Activated CD4-positive, alpha-beta T cell treated with anti-CD3 and anti-CD28 coated beads for 36 hours (primary cell): ENCODE data around the gene SPATA21. TPM values are rescaled to one million over a fixed set of nuclear protein-coding genes. Genes with fewer than 3 reads are reported as not detected.
"Not testable (repeated sequence)": the region's sequence is repeated elsewhere in the genome, so short reads cannot be mapped to it uniquely, and the experiment has no call there.

Source experiments
- ATAC-seq: fragments of 200-7000 bp; cut with Tn5 transposase; one replicate; pipeline ENCODE4 v1.10.0; 2021; ENCODE audit warnings: mild to moderate bottlenecking, moderate library complexity
- CTCF ChIA-PET: fragments of 350-600 bp; sonication (Branson Sonifier 250); formaldehyde crosslinking; loops from one replicate; lab custom pipeline; 2021; ENCODE audit warnings: antibody characterized with exemption; lab: Charles Lee
- POLR2A ChIA-PET: fragments of 350-600 bp; sonication (Branson Sonifier 250); formaldehyde crosslinking; loops from one replicate; lab custom pipeline; 2021; ENCODE audit warnings: antibody characterized with exemption, inconsistent platforms; lab: Charles Lee
- DNase-seq: peaks from one replicate; pipeline ENCODE4 v3.0.0-alpha.2; 2020
- H3K27ac Mint-ChIP-seq: one replicate; pipeline ENCODE4 v1.8.0; 2021; ENCODE audit warnings: mixed read lengths
- H3K27me3 Mint-ChIP-seq: one replicate; pipeline ENCODE4 v1.8.0; 2021; ENCODE audit warnings: mixed read lengths
- H3K36me3 Mint-ChIP-seq: one replicate; pipeline ENCODE4 v1.8.0; 2021; ENCODE audit warnings: low read depth, mixed read lengths
- H3K4me1 Mint-ChIP-seq: one replicate; pipeline ENCODE4 v1.8.0; 2021; ENCODE audit warnings: mixed read lengths
- H3K4me3 Mint-ChIP-seq: one replicate; pipeline ENCODE4 v1.8.0; 2021; ENCODE audit warnings: mild to moderate bottlenecking, moderate library complexity, mixed read lengths
- H3K9me3 Mint-ChIP-seq: one replicate; pipeline ENCODE4 v1.8.0; 2021; ENCODE audit warnings: low read depth, mixed read lengths
- intact Hi-C, 2 experiments: fragments of 100-400 bp; cut with DNase I in 1 of 2; cut with micrococcal nuclease in 1 of 2; formaldehyde crosslinking; loops; one replicate each; pipeline versions ENCODE4 v1.14.2 to v1.15.1; 2022 to 2024; cut with DNase I, micrococcal nuclease
- total RNA-seq, 2 experiments: library from RNA; stranded (reverse); gene quantifications; one replicate each; pipeline ENCODE4 v1.2.3, GENCODE V29; 2021

Gene SPATA21
- total RNA-seq, 2 experiments from 2014 or later: not detected

- ATAC-seq: peak; percentile 63
- Mint-ChIP-seq H3K9me3 (no peaks in the 10 kb centered on the region), H3K27ac (peak overlapping the region; percentile 99), H3K4me1 (peaks cover 39% of the 10 kb centered on the region), H3K27me3 (no peaks in the 10 kb centered on the region), H3K4me3 (peak overlapping the region; percentile 95), H3K36me3 (peaks cover 18% of the 10 kb centered on the region)
- peak; percentile 92 for DNase-seq
- intact Hi-C loops: loop anchor here (1.0 to 10.0 kb wide), 17 partner anchors 15 to 751 kb away; partner anchors contain the start of genes CPLANE2 (in 2 of the 2), FBXO42 (in 2 of the 2), NBPF1 (in 2 of the 2) and NECAP2 (in 2 of the 2)
- ChIA-PET CTCF (interaction anchor here (0.7 to 8.5 kb wide), 3 partner anchors 14 to 254 kb away, joined by 3 to 76 read pairs (median 5); partner anchors contain the start of genes FBXO42 and NECAP2), POLR2A (interaction anchor here (0.5 to 1.8 kb wide), 13 partner anchors 14 to 580 kb away, joined by 3 to 6 read pairs (median 4); partner anchors contain the start of genes FBXO42 and NECAP2)
These were observed 69.8 kb downstream of the SPATA21 start for GRCh38 chr1:16367258-16367967.

GRCh38 chr1:16366722-16367257 lies 70.4 kb downstream of the SPATA21 start, which contains the start of gene SZRD1:
TSS of gene SZRD1 (plus strand) at chr1:16367242. CDS start at chr1:16367258, 16 bp downstream.
- Mint-ChIP-seq H3K9me3 (no peaks in the 10 kb centered on the region), H3K27me3 (no peaks in the 10 kb centered on the region), H3K4me1 (peaks cover 32% of the 10 kb centered on the region), H3K4me3 (peak within 1 kb of the TSS; percentile 95), H3K36me3 (peaks cover 13% of the 10 kb centered on the region), H3K27ac (peak within 1 kb of the TSS; percentile 99)
- ATAC-seq (peak; percentile 91), DNase-seq (peak; percentile 98)
- intact Hi-C loops: loop anchor here (1.0 to 10.0 kb wide), 17 partner anchors 14 to 750 kb away; partner anchors contain the start of genes CPLANE2 (in 2 of the 2), FBXO42 (in 2 of the 2), NBPF1 (in 2 of the 2) and NECAP2 (in 2 of the 2)
- POLR2A ChIA-PET: interaction anchor here (1.2 kb wide), 2 partner anchors 14 to 538 kb away, joined by 4 to 6 read pairs; partner anchors contain the start of gene FBXO42
- CTCF ChIA-PET: interaction anchor here (8.5 kb wide), 1 partner anchor 14 kb away, joined by 76 read pairs; the partner anchor contains the start of gene FBXO42

GRCh38 chr1:16365146-16365498 lies 72.1 kb downstream of the SPATA21 start:
- intact Hi-C loops: loop anchor here (5.0 to 10.0 kb wide), 3 partner anchors 130 to 690 kb away; partner anchors contain the start of genes CPLANE2 (in 1 of the 2), NBPF1 (in 1 of the 2) and SDHB (in 1 of the 2)
- H3K9me3 Mint-ChIP-seq, H3K27me3 Mint-ChIP-seq, H3K4me3 Mint-ChIP-seq, ATAC-seq, DNase-seq: not testable (repeated sequence)
- ChIA-PET CTCF (interaction anchor here (0.9 to 8.5 kb wide), 5 partner anchors 10 to 359 kb away, joined by 3 to 76 read pairs (median 3); partner anchors contain the start of gene FBXO42), POLR2A (interaction anchor here (0.6 to 1.0 kb wide), 3 partner anchors 51 to 156 kb away, joined by 3 to 9 read pairs (median 4); no protein-coding TSS in a partner anchor)
- Mint-ChIP-seq H3K4me1 (peaks cover 23% of the 10 kb centered on the region), H3K27ac (peak overlapping the region; percentile 51), H3K36me3 (peaks cover 13% of the 10 kb centered on the region)

GRCh38 chr1:16356867-16357266 lies 80.4 kb downstream of the SPATA21 start:
- ChIA-PET POLR2A (no interaction called here), CTCF (interaction anchor here (1.0 kb wide), 1 partner anchor 268 kb away, joined by 3 read pairs; no protein-coding TSS in a partner anchor)
- H3K27me3 Mint-ChIP-seq: no peaks in the 10 kb centered on the region
- H3K27ac Mint-ChIP-seq: no peak overlapping the region
- peaks cover 8% of the 10 kb centered on the region for H3K4me1 Mint-ChIP-seq
- no peaks in the 10 kb centered on the region for H3K9me3 Mint-ChIP-seq
- DNase-seq (no peak), ATAC-seq (no peak)
- peaks cover 2% of the 10 kb centered on the region for H3K36me3 Mint-ChIP-seq
- intact Hi-C loops: no loop called here
- H3K4me3 Mint-ChIP-seq: no peak overlapping the region

- CTCF ChIA-PET: interaction anchor here (0.6 to 4.4 kb wide), 2 partner anchors 11 to 79 kb away, joined by 3 to 76 read pairs; partner anchors contain the start of gene SZRD1
These were observed 82.6 kb downstream of the SPATA21 start for GRCh38 chr1:16354619-16355018.

GRCh38 chr1:16352842-16353535 lies 84.2 kb downstream of the SPATA21 start:
- ChIA-PET POLR2A (interaction anchor here (0.6 to 1.2 kb wide), 6 partner anchors 10 to 290 kb away, joined by 3 to 7 read pairs (median 4); partner anchors contain the start of gene SZRD1), CTCF (interaction anchor here (0.7 to 4.4 kb wide), 4 partner anchors 12 to 378 kb away, joined by 4 to 76 read pairs (median 6); partner anchors contain the start of gene SZRD1)
- peaks cover 30% of the 10 kb centered on the region for H3K4me1 Mint-ChIP-seq
- no peak for ATAC-seq
- H3K9me3 Mint-ChIP-seq: no peaks in the 10 kb centered on the region
- intact Hi-C loops: loop anchor here (1.0 to 2.0 kb wide), 9 partner anchors 14 to 829 kb away; partner anchors contain the start of genes SZRD1 (in 2 of the 2), CASP9 (in 1 of the 2), CPLANE2 (in 1 of the 2) and NBPF1 (in 1 of the 2)
- peak overlapping the region; percentile 96 for H3K27ac Mint-ChIP-seq
- peak overlapping the region; percentile 96 for H3K4me3 Mint-ChIP-seq
- DNase-seq: no peak
- H3K27me3 Mint-ChIP-seq: no peaks in the 10 kb centered on the region
- peaks cover 4% of the 10 kb centered on the region for H3K36me3 Mint-ChIP-seq

More at GRCh38 chr1:16354619-16355018, 82.6 kb downstream of the SPATA21 start:
- Mint-ChIP-seq H3K36me3 (peaks cover 2% of the 10 kb centered on the region), H3K4me3 (no peak overlapping the region), H3K4me1 (peaks cover 18% of the 10 kb centered on the region), H3K27me3 (no peaks in the 10 kb centered on the region), H3K9me3 (no peaks in the 10 kb centered on the region), H3K27ac (no peak overlapping the region)
- intact Hi-C loops: no loop called here
- ATAC-seq (no peak), DNase-seq (no peak)
- POLR2A ChIA-PET: interaction anchor here (1.0 kb wide), 1 partner anchor 16 kb away, joined by 3 read pairs; no protein-coding TSS in a partner anchor

- peak; percentile 95 for DNase-seq
- ChIA-PET CTCF (interaction anchor here (0.7 to 4.4 kb wide), 6 partner anchors 13 to 377 kb away, joined by 3 to 76 read pairs (median 4); partner anchors contain the start of gene SZRD1), POLR2A (interaction anchor here (0.6 to 1.2 kb wide), 6 partner anchors 11 to 290 kb away, joined by 3 to 7 read pairs (median 4); partner anchors contain the start of gene SZRD1)
- ATAC-seq: peak; percentile 92
- peaks cover 31% of the 10 kb centered on the region for H3K4me1 Mint-ChIP-seq
- H3K9me3 Mint-ChIP-seq: no peaks in the 10 kb centered on the region
- intact Hi-C loops: loop anchor here (1.0 to 2.0 kb wide), 9 partner anchors 15 to 828 kb away; partner anchors contain the start of genes SZRD1 (in 2 of the 2), CASP9 (in 1 of the 2), CPLANE2 (in 1 of the 2) and NBPF1 (in 1 of the 2)
- no peaks in the 10 kb centered on the region for H3K27me3 Mint-ChIP-seq
- peak within 1 kb of the TSS; percentile 96 for H3K27ac Mint-ChIP-seq
- peak within 1 kb of the TSS; percentile 96 for H3K4me3 Mint-ChIP-seq
- peaks cover 4% of the 10 kb centered on the region for H3K36me3 Mint-ChIP-seq
These were observed 85.0 kb downstream of the SPATA21 start, which contains the start of gene FBXO42 for GRCh38 chr1:16351994-16352841. TSS of gene FBXO42 (minus strand) at chr1:16352480. CDS start at chr1:16315418, 37,062 bp downstream.

GRCh38 chr1:16351456-16351993 lies 85.7 kb downstream of the SPATA21 start:
- ChIA-PET CTCF (interaction anchor here (0.9 to 4.4 kb wide), 4 partner anchors 14 to 195 kb away, joined by 3 to 76 read pairs (median 6); partner anchors contain the start of gene SZRD1), POLR2A (interaction anchor here (1.2 kb wide), 2 partner anchors 13 to 16 kb away, joined by 3 to 6 read pairs; partner anchors contain the start of gene SZRD1)
- peak overlapping the region; percentile 76 for H3K27ac Mint-ChIP-seq
- H3K36me3 Mint-ChIP-seq: peaks cover 4% of the 10 kb centered on the region
- H3K9me3 Mint-ChIP-seq: no peaks in the 10 kb centered on the region
- no peak for ATAC-seq
- H3K27me3 Mint-ChIP-seq: no peaks in the 10 kb centered on the region
- peak overlapping the region; percentile 96 for H3K4me3 Mint-ChIP-seq
- peaks cover 31% of the 10 kb centered on the region for H3K4me1 Mint-ChIP-seq
- peak; percentile 26 for DNase-seq
- intact Hi-C loops: no loop called here

GRCh38 chr1:16349847-16350406 lies 87.3 kb downstream of the SPATA21 start:
- ATAC-seq: no peak
- intact Hi-C loops: no loop called here
- Mint-ChIP-seq H3K36me3 (peaks cover 4% of the 10 kb centered on the region), H3K27me3 (no peaks in the 10 kb centered on the region), H3K4me1 (peaks cover 35% of the 10 kb centered on the region), H3K27ac (peak overlapping the region; percentile 33), H3K9me3 (no peaks in the 10 kb centered on the region), H3K4me3 (no peak overlapping the region)
- ChIA-PET CTCF (interaction anchor here (0.7 to 1.3 kb wide), 3 partner anchors 13 to 125 kb away, joined by 3 to 6 read pairs (median 3); no protein-coding TSS in a partner anchor), POLR2A (no interaction called here)
- DNase-seq: no peak
